Measurements from ENCODE around the gene ZNF217. TPM values are rescaled to one million over a fixed set of nuclear protein-coding genes. Genes with fewer than 3 reads are reported as not detected.

The ZNF217 gene
- total and polyA plus RNA-seq, 9 of the 15 experiments (the other 6 are each of a cell fraction or from before 2014, with no cell fraction given) = 3.0 to 41.8 (median 16.8) TPM

- TF ChIP-seq ZNF592 (IDR thresholded peaks at IDR 0.05) = no peak
- TF ChIP-seq PPARD (CRISPR knock-in tag; IDR thresholded peaks at IDR 0.05) = no peak
- TF ChIP-seq SMAD4 (CRISPR knock-in tag; conservative IDR thresholded peaks at IDR 0.05) = no peak; the same call in 1 of the 2 replicates
- TF ChIP-seq TFAM (CRISPR knock-in tag; conservative IDR thresholded peaks at IDR 0.05) = no peak
- TF ChIP-seq TFE3 (CRISPR knock-in tag; IDR thresholded peaks at IDR 0.05) = peak; percentile 70
- TF ChIP-seq HMGN3 (IDR thresholded peaks at IDR 0.05; ENCODE audit: borderline replicate concordance, extremely low read depth, insufficient read length, low read depth, low read length) = no peak
- no peak for TF ChIP-seq MAFG (tag; conservative IDR thresholded peaks at IDR 0.05)
- no peak for TF ChIP-seq CHD1 (IDR thresholded peaks at IDR 0.05; ENCODE audit: low read length)
- TF ChIP-seq ELF1 (tag; IDR thresholded peaks at IDR 0.05) = peak; percentile 37; the same call in 1 of the 2 replicates
- TF ChIP-seq ATF3 (IDR thresholded peaks at IDR 0.05) = peak; percentile 96
- no peak for TF ChIP-seq ATF3 (CRISPR knock-in tag; conservative IDR thresholded peaks at IDR 0.05)
- no peak for TF ChIP-seq CGGBP1 (CRISPR knock-in tag; IDR thresholded peaks at IDR 0.05)
- TF ChIP-seq ZC3H11A (IDR thresholded peaks at IDR 0.05; ENCODE audit: low read depth, low read length) = no peak
- no peak for TF ChIP-seq FOXO4 (CRISPR knock-in tag; IDR thresholded peaks at IDR 0.05)
- no peak for TF ChIP-seq PREB (CRISPR knock-in tag; IDR thresholded peaks at IDR 0.05)
- TF ChIP-seq ZNF589 (CRISPR knock-in tag; IDR thresholded peaks at IDR 0.05; ENCODE audit: low read depth) = peak; percentile 83
- no peak for TF ChIP-seq NFATC3 (IDR thresholded peaks at IDR 0.05)
- TF ChIP-seq ZNF778 (CRISPR knock-in tag; IDR thresholded peaks at IDR 0.05) = no peak
Observed at GRCh38 chr20:53579581-53580375, 13.9 kb downstream of the ZNF217 start (continued).
